Astrocyte (in vitro differentiated cells and primary cell): Measurements from ENCODE around the gene COL19A1.

Source experiments
- CTCF ChIP-seq: IDR thresholded peaks from 2 replicates; pipeline ENCODE4 v1.5.1; 2011; ENCODE audit warnings: low read depth, mild to moderate bottlenecking, inconsistent platforms, low read length, moderate library complexity; ENCODE audit not compliant: insufficient read depth
- EZH2 ChIP-seq: IDR thresholded peaks from 2 replicates; pipeline ENCODE4 v1.6.1; 2012; ENCODE audit warnings: mild to moderate bottlenecking, low read length, inconsistent platforms; ENCODE audit not compliant: insufficient read depth

GRCh38 chr6:70151616-70152015 lies 285.3 kb downstream of the COL19A1 start:
- no peak for TF ChIP-seq CTCF
- TF ChIP-seq EZH2: no peak
